ENCODE results near the gene PTGR3.

Gene PTGR3

DNA sequence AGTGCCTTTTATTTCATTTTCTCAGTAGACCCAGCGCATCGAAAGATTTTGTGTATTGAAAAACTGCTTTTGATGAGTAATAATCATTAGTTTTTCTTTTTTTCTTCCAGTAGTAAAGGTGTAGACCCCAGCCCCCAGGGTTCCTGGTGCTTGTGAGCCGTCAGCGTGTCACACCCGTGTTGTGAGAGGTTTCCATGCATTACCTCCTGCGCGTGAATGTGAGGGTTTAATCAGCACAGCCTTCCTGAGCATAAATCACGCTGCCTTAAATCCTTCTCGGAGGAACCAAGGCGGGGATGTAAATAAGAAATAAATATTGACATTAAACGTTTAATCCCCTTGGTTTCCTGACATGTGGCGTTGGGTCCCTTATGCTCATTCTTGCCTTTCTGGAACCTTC is 26.0 kb upstream of the PTGR3 start:
- DNase-seq: no peak

DNA sequence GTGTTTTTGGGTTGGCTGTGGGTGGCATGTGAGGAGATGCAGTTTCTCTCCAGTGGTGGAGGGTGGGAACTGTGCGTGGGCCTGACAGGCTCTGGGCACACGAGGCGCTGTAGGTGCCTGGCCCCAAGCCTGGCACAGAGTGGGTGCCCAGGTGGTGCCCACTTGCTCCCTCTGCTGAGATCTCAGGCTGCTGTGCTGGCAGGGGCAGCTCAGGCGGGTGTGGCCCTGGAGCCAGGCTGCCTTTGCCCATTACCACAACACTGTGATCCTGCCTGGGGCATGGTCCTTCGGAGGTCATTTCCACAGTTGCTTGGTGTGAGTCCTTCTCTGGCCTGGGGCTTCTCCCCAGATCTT is 22.1 kb upstream of the PTGR3 start:
- no peak for DNase-seq

DNA sequence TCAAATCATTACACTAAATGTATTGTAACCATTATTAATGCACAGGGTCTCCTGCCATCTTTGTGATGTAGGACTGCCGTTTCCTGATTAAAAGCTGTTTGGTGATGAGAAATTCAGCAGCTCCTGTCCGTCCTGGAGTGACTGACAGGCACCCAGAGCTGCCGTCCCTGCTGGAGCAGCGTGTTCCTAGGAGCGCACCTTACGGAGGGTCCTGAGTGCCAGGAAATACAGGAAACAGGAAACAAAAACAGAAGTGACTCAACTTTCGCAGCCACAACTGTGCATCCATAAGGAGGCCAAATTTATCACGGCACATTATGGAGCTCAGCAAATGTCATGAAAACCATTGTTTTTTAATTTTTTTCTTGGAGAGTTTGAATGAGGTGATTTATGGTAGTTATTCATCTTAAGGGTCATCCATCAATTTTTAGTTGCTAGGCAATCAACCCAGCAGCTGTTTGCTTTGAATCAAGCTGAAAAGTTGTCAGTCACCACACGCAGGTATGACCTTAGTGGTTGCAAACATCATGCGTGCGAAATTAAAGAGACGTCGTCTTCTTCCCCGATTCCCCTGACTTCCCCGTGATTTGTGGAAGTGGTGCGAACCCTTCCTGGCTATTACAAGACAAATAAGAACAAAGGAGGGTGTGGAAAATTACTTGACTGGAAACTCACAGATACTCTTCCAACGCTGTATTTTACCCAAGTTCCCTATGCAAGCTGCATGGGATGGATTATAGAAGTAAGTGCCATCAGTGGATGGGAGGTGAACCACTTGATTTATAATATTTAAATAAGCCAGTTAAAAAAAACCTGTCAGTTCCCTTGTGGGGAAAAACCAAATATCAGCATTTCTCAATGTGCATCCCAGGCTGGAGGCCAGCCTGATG is 21.5 kb upstream of the PTGR3 start:
- DNase-seq: no peak

DNA sequence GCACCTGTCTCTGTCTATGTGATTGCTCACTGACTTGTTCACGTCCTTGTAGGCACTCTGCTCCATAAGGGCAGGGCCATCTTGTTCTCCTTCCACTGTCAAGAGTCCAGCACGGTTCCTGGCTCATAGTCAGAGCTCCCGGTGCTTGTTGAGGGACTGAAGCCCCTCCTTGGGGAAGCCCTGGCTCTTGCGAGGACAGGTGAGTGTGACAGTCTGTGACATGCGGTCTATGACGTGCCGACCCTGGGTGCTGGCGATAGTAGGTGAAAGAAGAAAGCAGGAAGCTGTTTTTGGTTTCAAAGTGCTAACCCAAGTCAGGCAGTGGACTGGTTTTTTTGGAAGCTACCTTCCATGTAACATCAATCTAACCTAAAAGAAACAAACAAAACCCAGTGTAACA is 20.5 kb upstream of the PTGR3 start:
- DNase-seq: no peak

DNA sequence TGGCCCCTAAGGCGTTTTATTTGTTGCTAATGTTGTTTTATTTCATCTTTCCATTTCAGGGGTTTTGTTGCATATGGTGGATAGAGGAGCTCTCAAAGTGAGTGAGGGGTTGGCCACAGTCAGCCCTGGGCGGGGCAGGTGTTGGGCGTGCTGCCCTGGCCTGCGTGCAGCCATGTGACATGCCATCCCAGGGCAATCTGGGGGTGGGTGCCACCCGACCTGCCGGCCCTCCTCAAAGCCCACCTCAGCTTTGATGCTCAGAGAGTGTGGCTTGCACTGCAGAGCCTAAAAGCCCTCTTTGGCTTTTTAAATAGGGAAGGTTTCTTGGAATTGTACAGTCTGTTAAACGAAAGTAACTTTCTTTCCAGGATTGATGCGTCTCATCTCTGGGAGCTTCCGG is 20.0 kb upstream of the PTGR3 start:
- DNase-seq: no peak

DNA sequence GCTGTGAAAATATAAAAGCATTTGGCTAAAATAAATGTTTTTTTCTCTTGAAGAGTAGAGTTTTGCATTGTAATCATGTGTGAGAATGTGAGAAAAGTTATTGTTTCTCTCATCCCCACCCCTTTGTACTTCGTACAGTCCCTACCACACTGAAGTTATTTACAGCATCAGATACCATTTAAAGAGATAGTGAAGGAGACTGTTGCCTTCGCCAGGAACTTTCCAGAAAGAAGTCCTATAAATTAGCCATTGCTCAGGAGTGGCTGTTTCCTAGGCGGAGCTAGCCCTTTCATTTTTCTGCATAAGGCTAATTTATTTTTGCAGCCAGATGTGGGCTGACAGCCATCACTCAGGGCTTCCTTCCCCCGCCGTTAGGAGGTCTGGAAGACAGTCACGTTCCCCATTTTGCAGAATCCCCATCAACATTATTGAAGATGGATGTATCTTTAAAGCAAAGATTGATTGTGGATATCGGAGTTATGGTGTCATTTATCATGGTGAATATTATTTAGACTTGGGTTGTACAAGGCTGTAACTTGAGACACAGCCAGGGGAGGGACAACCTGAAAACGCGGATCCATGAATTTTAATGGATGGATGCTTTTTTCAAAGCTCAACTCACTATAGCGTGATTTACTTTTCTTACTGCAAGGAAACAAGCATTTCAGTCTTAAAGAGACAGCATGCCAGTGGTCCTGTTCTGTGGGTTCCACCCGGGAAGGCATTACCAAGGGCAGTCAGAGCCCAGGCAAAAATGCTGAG is 18.8 kb upstream of the PTGR3 start:
- DNase-seq: no peak

DNA sequence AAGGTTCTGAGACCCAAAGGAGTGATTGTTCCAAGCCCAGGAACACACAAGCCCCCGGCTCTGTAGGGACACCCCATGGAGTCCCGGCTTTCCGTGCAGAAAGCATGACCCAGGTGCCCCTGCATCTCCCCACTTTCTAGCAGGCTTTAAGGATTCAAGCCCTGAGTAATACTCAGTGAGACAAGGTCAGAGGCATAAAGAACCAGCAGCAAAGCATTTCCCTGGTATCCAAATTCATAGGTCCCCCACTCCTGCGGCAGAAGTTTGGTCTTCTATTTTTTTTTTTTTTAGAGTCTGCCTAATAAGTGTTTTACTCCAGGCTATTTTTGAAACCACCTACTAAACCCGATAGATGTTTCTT is 18.0 kb upstream of the PTGR3 start:
- DNase-seq: no peak

DNA sequence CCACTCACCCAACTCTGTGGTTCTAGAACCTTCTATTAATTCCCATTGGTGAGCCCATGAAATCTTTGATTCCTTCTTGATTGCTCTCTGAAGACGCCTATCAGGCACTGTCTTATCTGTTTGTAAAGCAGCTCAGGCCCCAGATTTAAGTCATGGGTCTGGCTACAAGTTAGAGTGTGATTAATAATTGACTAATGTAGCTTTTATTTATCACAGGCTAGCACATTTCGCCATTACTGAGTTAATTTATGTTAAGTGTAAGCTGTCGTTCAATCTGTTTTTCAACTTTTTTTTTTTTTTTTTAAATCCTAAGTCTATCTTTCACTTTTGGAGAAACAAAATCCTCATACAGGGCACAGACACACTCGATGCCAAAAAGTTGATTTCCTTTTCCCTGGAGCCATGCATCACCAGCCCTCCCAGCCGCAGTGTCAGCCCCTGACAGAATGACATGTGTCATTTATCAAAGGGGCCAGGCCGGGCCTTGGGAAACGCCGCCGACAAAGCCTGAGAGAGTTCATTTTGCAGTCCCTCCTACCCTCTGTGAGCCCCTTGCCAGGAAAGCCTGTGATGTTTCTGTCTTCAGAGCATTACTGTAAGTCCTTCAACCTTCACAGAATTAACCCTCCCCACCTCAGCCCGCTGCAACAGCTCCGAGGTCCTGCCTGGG is 17.5 kb upstream of the PTGR3 start:
- no peak for DNase-seq

DNA sequence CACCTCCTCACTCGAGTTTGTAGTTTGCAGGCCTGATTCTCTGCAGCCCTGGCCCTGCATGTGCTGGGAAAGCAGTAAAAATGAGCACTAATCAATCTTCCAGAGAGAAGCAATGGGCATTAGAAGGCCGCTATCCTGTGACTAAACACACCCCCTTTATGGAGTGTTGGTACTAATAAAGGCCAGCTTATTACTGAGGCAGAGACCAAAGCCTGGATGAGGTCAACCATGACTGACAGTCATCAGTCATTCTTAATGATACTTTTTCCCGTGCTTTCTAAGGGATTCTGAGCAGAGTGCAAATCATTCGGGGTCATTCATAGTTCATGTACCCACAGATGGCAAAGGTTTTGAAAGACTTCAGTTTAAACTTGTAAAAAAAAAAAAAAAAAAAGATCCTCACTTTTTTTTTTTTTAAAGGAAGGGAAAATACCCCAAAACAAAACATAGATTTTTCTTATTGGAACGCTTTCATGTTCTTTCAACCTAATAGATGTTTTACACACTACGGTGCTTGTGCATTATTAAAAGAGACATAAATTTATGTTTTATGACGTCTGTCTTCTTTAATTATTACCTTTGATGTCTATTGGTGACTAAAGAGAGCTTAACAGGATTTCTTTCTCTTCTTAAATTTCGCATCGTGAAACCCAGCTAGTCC is 14.9 kb upstream of the PTGR3 start:
- DNase-seq: no peak

DNA sequence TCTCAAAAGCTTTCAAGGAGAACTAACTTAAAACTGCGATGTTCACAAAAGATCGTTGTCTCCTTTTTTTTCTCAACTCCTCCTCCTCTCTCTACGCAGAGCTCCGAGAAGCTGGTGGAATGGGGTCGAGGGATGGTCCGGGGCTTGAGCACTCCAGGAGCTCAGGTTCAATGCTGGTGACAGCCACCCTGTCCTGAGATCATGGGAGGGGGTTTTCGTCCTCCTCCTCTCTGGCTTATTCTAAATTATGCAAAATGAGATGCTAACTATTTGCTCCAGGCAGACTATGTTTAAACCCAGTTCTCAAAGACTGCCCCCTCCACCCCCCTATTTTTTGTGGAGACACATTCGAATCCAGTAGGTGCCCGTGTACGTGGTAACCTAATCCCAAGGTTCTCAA is 13.5 kb upstream of the PTGR3 start:
- no peak for DNase-seq

DNA sequence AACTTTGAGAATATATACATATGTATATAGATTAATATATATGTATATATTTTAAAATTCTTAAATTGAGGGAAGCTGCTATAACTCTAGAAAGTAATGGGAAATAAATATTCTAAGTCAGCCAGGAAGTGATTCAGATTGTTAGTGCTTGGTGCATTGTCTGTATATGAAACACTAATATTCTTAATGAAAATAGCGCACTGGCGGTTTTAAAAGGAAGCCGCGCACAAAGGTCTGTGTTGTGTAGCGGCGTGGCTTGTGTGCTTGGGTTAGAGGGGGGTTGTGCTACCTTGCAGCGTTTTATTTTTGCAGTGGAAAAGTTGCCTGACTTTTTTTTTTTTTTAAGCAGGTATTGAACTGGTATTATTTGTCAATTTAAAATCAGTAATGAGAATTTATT is 13.0 kb upstream of the PTGR3 start:
- DNase-seq: no peak

DNA sequence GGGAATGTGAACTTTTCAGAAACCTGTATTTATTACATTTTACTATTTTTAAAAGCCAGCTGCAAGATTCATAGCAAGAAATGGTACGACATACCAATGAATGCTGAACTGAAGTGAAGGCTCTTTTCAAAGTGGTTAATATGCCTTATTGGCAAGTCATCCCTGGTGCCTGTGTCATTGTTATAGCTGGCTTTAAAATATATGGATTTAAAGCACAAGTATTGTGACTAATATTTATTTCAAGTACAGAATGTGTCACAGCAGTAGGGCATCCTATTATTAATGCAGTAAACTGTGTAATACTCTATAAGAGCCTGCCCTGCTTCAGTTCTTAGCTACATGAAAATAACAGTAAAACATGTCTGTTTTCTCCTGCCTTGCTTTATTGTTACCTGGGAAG is 12.5 kb upstream of the PTGR3 start:
- DNase-seq: no peak

DNA sequence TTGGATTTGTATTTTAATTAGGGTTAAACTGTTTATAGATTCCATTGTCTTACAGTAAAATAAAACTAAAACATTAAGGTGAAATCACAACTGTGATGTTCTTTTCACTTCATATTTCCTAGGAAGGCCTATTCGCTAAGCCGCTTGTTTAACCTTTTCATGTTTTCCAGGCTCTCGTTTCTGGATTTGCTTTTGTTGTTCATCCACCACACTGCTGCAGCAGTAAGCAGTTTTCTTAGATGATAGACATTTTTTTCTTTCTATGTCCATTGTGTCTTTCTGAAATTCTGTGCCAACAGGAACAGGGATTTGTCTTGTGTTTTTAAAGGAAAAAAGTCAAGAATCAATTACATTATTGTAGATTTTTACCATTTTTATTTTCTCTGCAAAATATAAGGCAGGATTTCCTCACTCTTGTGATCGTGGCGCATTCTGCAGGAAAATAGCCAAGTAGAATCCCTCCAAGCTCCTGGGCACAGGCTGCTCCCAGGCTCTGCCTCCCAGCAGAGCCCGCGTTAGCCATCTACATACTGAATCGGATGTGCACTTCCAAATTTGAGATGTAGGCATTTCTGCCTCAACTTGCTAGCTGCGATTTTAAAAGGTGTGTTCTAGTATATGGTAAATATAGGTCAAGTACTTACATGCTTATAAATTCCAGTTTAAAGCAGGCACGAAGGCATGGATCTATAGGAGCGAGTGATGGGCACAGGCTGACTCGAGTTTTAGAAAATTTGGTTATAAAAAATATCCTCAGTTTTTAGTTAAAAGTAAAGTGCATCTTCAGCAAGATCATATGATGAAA is 11.8 kb upstream of the PTGR3 start:
- no peak for DNase-seq

DNA sequence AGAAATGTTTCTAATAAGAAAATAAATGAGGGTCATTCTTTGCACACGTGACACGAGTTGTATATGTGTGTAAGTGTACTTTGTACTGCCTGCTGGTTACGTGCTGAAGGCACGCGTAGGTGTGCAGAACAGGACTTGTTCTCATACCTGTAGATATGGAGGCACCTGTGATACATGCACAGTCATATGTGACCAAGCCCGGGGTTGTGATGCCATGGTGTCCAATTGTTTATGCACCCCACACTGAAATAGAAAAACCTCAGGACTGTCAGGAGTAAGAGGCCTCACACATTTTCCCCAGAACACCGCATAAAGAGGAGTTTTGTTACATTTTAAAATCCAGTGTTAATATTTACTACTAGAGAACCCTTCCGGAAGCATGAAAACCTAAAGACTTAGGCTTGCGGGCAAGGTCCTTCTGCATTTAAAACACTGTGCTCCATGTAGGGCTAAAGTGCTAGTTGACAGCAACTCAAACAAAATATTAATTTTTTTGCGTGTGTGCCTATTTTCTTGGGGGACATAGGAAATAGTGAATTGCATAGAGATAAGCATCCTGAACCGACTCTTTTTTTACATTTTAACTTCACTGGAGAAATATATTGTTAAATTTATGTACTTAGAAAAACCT is 10.9 kb upstream of the PTGR3 start:
- DNase-seq: no peak

DNA sequence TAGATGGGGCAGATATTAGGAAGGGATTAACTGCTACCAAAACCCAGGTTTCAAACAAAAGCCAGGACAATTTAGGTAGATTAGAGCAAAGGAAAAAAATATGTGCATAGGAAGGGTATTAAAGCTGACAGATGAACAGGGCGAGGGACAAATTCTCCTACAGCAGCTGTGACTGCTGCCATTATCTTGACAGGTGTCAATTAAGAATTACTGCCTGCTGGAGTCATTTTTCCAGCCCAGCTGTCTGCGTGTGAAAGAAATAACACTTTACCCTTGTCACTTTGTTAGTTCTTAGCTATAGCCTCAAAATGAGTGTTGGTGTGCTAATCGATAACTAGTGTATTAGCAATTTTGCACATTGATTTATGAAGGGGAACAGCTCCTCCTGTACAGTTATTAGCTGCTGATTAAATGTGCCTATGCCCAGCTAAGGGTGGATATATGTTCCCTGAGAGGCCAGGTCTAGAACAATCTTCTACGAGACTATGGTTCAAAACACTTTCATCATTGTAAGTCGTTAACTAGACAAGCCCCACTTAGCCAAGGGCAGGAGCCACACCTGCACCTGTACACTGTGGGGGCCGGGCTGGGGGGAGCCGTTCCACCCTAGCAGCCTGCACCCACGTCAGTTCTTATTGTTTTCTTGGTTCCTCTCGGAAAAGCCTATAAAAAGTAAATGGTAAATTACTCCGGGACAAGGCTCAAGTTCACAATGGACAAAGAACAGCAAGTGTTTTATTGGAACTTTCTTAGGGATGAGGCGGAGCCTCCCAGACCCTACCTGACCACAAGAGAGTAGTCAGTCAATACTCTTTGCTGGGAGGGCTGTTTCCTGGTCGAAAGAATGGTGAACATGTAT is 9.4 kb upstream of the PTGR3 start:
- no peak for DNase-seq

DNA sequence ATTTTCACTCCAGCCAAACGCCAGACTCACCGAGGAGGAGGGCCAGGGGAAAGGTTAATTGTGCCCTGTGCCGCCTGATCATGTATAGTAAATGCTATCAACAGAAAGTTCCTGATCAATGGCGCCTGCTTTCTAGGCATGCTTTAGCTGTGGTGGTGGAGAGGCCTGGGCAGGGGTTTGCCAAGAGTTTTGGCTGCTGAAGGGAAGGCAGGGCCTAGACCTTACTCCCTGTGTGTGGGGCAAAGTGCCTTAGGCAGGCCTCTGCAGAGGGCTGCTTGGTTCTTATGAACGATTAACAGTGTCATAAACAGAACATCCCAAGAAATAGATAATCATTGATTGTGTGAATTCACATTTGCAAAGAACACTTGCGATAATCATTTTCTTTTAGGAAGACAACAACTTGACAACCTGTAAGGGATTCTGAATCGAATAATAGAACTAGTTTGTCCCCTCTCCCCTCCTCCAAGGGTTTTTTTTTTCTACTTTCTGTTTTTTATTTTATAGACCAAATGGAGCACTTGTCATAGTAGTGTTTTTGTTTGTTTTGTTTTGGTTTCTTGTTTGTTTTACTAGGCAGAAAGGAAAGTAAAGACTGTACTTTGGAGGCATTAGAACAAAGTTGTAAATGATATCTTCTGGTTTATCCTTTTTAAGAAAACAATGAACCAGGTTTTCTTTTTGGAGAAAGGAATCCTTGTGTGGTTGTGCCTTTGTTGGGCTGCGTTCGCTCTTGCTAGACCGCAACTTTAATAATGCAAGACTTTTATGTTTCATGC is 8.2 kb upstream of the PTGR3 start:
- DNase-seq: no peak

DNA sequence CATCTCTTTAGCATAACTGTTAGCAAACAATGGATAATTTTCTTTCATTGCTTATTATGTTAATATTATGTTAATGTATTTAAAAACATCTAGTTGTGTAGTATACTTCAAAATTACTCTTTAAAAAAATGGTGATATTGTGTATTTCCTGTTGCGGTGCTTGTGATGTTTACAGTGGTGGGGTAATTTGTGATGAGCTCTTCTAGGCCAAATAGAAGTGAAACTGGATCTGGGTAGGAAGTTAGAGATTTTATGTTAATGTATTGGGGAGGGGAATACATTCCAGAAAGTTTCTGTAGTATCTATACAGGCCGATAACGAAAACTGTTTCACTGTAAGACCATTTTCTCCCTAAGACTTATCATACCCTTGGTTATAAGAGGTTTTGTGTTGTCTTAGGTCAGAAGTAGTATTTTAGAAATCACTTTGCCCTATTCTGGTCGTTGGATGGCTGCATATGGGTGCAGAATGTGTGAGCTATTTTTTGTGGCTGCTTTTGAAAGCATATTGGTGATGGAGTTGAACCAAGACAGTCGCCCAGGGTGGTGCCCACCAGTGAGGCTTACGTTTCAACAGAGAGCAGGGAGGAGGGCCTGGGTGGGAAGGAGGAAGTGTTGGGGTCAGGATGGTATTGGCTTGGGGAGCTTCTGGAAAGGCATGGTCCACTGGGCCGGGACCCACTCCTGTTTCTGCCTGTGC is 7.4 kb upstream of the PTGR3 start:
- DNase-seq: no peak

DNA sequence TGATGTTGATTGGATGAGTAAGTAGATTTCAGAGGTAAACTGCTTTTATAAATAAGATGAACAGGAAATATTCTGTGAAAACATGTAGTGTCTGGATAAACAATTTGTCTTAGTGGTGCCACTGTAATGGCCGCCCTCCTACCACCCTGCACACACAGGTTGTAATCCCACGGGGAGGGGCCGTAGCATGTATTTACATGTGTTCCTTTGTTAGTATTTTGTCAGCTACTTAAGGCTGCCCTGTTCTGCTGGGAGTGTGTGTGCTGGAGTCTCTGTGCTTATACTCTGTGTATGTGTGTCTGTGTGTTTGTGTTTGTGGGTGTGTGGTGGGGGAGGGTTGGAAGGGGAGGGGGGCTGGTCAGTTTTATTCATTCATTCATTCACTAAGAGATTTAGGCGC is 6.7 kb upstream of the PTGR3 start:
- DNase-seq: no peak

DNA sequence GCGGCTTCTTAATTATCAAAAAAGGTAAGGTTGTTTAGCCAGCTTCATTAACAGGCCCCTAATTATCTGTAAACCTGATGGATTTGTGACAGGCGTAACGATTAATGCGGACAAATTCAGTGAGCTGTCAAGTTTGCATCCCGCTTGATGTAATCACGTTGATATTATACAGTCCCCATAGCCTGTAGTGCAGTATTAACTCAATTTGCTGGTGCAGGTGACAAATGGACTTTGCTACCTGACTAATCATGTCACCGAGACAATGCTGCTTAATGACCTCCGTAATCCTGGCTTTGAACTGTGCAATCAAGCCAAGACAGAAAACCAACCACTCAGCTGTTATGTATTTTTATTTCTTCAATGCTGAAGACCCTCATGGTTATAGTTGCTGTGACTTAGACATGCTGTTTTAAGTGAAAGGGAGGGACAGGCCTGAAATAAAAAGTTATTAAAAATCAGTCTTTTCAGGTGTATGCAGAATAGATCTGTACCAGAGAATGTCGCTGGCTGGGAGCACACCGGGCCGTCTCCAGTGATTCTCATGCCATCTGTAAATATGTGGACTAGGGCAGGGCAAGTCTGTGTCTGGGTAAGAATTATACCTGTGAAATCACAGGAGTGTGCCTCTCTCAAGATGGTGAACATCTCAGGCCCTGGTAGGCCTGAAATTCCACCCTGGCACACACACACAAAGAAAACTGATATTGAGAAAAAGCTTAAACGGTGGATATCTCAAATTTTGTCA is 6.0 kb upstream of the PTGR3 start:
- DNase-seq: no peak

All from stimulated activated naive CD4-positive, alpha-beta T cell treated with Interleukin-2 at 50 U/mL for 16 hours (primary cell).